Colonic mucosa (tissue), 4 donors: Measurements from ENCODE around the gene ISM1. TPM values are rescaled to one million over a fixed set of nuclear protein-coding genes. Genes with fewer than 3 reads are reported as not detected.

Experiments
- DNase-seq: peaks from one replicate; pipeline ENCODE4 v3.0.0-alpha.2; 2020
- H3K27ac ChIP-seq: fragments of 200-600 bp; one replicate; pipeline ENCODE4 v1.8.0; 2021
- H3K27me3 ChIP-seq: fragments of 200-600 bp; one replicate; pipeline ENCODE4 v1.8.0; 2021
- H3K36me3 ChIP-seq: fragments of 200-600 bp; one replicate; pipeline ENCODE4 v1.8.0; 2021
- H3K4me1 ChIP-seq: fragments of 200-600 bp; one replicate; pipeline ENCODE4 v1.8.0; 2021; ENCODE audit warnings: mild to moderate bottlenecking
- H3K4me3 ChIP-seq: fragments of 200-600 bp; one replicate; pipeline ENCODE4 v1.8.0; 2021
- H3K9ac ChIP-seq, 2 donors: one replicate each; pipeline ENCODE4 v1.7.0; 2013; ENCODE audit warnings: control low read depth in 2 of 2, low read depth in 2 of 2, low read length in 2 of 2
- H3K9me3 ChIP-seq: fragments of 200-600 bp; one replicate; pipeline ENCODE4 v1.8.0; 2021
- intact Hi-C: fragments of 100-400 bp; cut with DNase I; formaldehyde crosslinking; loops from one replicate; pipeline ENCODE4 v1.14.1; 2022
- total RNA-seq, 2 donors: library from RNA; stranded (reverse); fragmentation: NEBNext Ultra II Directional in 1 of 2; extraction: Animal tissue kit (Norgen Biotek cat#: 25700) in 1 of 2; gene quantifications; one replicate each; pipeline ENCODE4 v1.2.1, GENCODE V29; 2021
- TF ChIP-seq, protein P1 (sequence below): fragments of 200-600 bp; IDR thresholded peaks from one replicate; pipeline ENCODE4 v1.8.0; 2022; ENCODE audit warnings: antibody characterized with exemption, mild to moderate bottlenecking
- donor health status: healthy.
- donor health status: DM: no; HTN: no; CAD: no.
- donor health status: DM: no; HTN: no; CAD: no.

The ISM1 gene
- total RNA-seq, 2 donors from 2014 or later, result 0.42 TPM; not detected in 1

DNA sequence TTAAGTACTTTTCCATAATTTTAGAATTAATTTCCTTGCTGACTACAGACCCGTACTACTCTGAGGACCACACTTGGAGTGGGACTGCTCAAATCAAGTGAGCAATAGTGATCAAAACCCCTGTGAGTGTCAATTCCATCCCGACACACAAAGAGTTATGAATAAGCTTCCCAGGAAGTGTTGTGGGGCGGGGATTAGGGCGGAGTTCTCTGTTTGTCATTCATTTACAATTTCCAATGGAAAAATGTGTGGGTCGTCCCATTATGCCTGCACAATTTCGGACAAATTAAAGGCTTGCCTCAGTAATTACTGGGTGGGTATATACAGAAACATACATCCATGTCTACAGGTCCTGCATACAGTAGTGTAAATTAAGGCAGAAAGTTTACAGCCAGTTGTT is 84.2 kb downstream of the ISM1 start:
- H3K36me3 ChIP-seq, result no peaks in the 10 kb centered on the region
- DNase-seq, result no peak

DNA sequence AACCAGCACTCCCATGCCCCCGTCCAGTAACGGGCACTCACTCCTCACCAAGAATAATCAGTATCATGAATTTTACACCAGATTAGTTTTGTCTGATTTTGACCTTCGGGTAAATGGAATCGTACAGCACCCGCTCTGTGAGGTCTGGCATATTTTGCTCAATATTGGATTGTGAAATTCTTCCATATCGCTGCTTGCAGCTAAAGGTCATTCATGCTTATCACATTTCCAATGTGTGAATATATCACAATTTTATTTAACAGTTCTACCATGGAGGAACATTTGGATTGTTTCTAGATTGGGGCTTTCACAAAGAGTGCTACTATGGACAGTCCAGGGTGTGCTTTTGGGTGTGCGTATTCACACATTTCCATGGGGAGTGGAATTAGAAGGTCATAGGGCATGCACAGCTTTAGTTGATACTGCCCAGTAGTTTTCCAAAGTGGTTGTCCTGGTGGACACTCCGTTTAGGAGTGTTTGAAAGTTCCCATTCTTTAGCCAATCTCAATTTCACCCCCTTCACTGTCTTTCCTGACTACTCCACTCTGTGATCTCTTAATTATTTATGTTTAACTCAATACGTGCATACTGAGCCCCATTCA is 86.6 kb downstream of the ISM1 start:
- no peaks in the 10 kb centered on the region for H3K9me3 ChIP-seq
- no peak for DNase-seq
- TF ChIP-seq, protein P1, sequence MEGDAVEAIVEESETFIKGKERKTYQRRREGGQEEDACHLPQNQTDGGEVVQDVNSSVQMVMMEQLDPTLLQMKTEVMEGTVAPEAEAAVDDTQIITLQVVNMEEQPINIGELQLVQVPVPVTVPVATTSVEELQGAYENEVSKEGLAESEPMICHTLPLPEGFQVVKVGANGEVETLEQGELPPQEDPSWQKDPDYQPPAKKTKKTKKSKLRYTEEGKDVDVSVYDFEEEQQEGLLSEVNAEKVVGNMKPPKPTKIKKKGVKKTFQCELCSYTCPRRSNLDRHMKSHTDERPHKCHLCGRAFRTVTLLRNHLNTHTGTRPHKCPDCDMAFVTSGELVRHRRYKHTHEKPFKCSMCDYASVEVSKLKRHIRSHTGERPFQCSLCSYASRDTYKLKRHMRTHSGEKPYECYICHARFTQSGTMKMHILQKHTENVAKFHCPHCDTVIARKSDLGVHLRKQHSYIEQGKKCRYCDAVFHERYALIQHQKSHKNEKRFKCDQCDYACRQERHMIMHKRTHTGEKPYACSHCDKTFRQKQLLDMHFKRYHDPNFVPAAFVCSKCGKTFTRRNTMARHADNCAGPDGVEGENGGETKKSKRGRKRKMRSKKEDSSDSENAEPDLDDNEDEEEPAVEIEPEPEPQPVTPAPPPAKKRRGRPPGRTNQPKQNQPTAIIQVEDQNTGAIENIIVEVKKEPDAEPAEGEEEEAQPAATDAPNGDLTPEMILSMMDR, result no peak
- H3K4me1 ChIP-seq, result no peaks in the 10 kb centered on the region
- H3K36me3 ChIP-seq, result no peaks in the 10 kb centered on the region
- no peaks in the 10 kb centered on the region for H3K27me3 ChIP-seq
- no peak overlapping the region for H3K27ac ChIP-seq
- no peak overlapping the region for H3K9ac ChIP-seq
- H3K4me3 ChIP-seq, result no peak overlapping the region
- intact Hi-C loops, result no loop called here

More for the DNA sequence above, 84.2 kb downstream of the ISM1 start:
- TF ChIP-seq, protein P1, result no peak
- Histone ChIP-seq H3K4me3 (no peak overlapping the region), H3K27ac (no peak overlapping the region), H3K9me3 (no peaks in the 10 kb centered on the region), H3K4me1 (no peaks in the 10 kb centered on the region), H3K27me3 (no peaks in the 10 kb centered on the region), H3K9ac (no peak overlapping the region)
- intact Hi-C loops, result no loop called here

DNA sequence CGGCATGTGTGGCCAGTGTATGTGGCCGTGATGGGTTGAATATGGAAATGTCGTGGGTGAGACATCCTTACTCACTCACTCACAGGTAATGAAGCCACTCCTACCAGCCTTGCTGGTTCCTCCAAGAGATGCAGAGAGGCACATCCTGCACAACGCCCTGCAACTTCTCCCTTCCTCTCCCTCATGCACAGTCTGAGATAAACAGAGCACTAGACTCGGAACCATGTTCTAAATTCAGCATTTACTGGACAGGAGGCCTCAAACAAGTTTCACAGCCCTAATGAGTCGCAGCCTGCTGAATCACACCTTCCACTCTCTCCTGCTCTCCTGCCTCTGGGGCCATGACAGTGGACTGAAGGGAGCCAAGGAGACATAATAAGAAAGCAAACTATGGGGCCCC is 91.2 kb downstream of the ISM1 start:
- no peak for DNase-seq
- Histone ChIP-seq H3K9me3 (no peaks in the 10 kb centered on the region), H3K4me3 (no peak overlapping the region), H3K36me3 (no peaks in the 10 kb centered on the region), H3K27ac (no peak overlapping the region), H3K4me1 (no peaks in the 10 kb centered on the region), H3K9ac (no peak overlapping the region), H3K27me3 (no peaks in the 10 kb centered on the region)
- TF ChIP-seq, protein P1, result no peak
- intact Hi-C loops, result no loop called here

DNA sequence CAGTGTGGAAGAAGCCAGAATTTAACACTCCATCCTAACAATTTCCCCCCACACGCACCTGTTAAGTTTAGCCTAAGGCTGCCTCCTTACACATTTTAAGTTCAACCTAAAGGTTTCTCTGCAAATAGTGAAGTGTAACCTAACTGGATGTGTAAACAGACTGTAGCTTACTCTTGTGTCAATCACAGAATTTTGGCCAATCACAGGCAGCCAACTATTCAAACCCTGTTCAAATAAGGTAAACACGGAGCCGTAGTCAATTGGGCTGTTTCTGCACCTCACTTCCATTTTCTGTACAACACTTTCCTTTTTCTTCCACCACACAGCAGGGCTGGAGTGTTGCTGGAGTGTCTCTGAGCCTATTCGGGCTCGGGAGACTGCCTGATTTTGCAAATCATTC is 92.1 kb downstream of the ISM1 start:
- no peak overlapping the region for H3K27ac ChIP-seq

DNA sequence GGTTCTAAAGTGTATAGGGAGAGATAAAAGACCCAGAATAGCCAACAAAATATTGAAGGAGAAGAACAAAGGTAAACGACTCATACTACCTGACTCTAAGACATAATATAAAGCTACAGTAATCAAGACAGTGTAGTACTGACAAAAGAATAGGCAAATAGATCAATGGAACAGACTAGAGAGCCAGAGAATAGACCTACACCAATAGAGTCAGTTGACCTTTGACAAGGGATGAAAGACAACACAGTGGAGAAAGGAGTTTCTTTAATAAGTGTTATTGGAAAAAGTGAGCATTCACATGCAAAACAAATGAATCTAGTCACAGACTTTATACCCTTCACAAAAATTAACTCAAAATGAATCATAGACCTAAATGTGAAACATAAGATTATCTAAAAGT is 96.4 kb downstream of the ISM1 start:
- H3K4me1 ChIP-seq, result no peaks in the 10 kb centered on the region
- H3K9ac ChIP-seq, result no peak overlapping the region
- intact Hi-C loops, result no loop called here
- H3K9me3 ChIP-seq, result no peaks in the 10 kb centered on the region
- no peak overlapping the region for H3K27ac ChIP-seq
- no peaks in the 10 kb centered on the region for H3K36me3 ChIP-seq
- H3K27me3 ChIP-seq, result no peaks in the 10 kb centered on the region
- DNase-seq, result no peak
- H3K4me3 ChIP-seq, result no peak overlapping the region
- TF ChIP-seq, protein P1, result no peak

More for the DNA sequence above, 92.1 kb downstream of the ISM1 start:
- Histone ChIP-seq H3K27me3 (no peaks in the 10 kb centered on the region), H3K4me1 (no peaks in the 10 kb centered on the region), H3K4me3 (no peak overlapping the region), H3K36me3 (no peaks in the 10 kb centered on the region), H3K9me3 (no peaks in the 10 kb centered on the region), H3K9ac (no peak overlapping the region)
- intact Hi-C loops, result no loop called here
- TF ChIP-seq, protein P1, result no peak
- no peak for DNase-seq
